Skeletal muscle satellite cell (primary cell): Measurements from ENCODE around the gene GNB5.

ENCODE experiments used
- H3K27me3 ChIP-seq: 2 replicates; pipeline ENCODE4 v1.7.0; 2013; ENCODE audit warnings: low read length; ENCODE audit not compliant: control insufficient read depth, insufficient read depth
- H3K36me3 ChIP-seq: 2 replicates; pipeline ENCODE4 v1.7.0; 2013; ENCODE audit warnings: mild to moderate bottlenecking, control low read depth, low read length; ENCODE audit not compliant: insufficient read depth
- H3K4me1 ChIP-seq: 2 replicates; pipeline ENCODE4 v1.7.0; 2013; ENCODE audit warnings: low read length; ENCODE audit not compliant: control insufficient read depth, insufficient read depth
- H3K4me2 ChIP-seq: 2 replicates; pipeline ENCODE4 v1.7.0; 2013; ENCODE audit warnings: mild to moderate bottlenecking, low read length
- H3K4me3 ChIP-seq: 2 replicates; pipeline ENCODE4 v1.7.0; 2013; ENCODE audit warnings: low read length
- H3K9ac ChIP-seq: 2 replicates; pipeline ENCODE4 v1.7.0; 2013; ENCODE audit warnings: mild to moderate bottlenecking, low read depth, low read length, moderate library complexity
- H3K9me3 ChIP-seq: replicated peaks from 2 replicates; pipeline ENCODE4 v1.7.0; 2013; ENCODE audit warnings: mild to moderate bottlenecking, control low read depth, low read length

The GNB5 gene

GRCh38 chr15:52224211-52224610, 33.0 kb upstream of the GNB5 start:
- no peak overlapping the region for H3K9ac ChIP-seq
- H3K9me3 ChIP-seq = no peaks in the 10 kb centered on the region
- H3K4me3 ChIP-seq = no peak overlapping the region
- no peak overlapping the region for H3K4me2 ChIP-seq
- peaks cover 5% of the 10 kb centered on the region for H3K27me3 ChIP-seq
- no peaks in the 10 kb centered on the region for H3K36me3 ChIP-seq
- H3K4me1 ChIP-seq = no peaks in the 10 kb centered on the region

- no peak overlapping the region for H3K4me3 ChIP-seq
- H3K9ac ChIP-seq = no peak overlapping the region
- H3K4me1 ChIP-seq = no peaks in the 10 kb centered on the region
These were observed 30.5 kb upstream of the GNB5 start for GRCh38 chr15:52221730-52222129.

DNA sequence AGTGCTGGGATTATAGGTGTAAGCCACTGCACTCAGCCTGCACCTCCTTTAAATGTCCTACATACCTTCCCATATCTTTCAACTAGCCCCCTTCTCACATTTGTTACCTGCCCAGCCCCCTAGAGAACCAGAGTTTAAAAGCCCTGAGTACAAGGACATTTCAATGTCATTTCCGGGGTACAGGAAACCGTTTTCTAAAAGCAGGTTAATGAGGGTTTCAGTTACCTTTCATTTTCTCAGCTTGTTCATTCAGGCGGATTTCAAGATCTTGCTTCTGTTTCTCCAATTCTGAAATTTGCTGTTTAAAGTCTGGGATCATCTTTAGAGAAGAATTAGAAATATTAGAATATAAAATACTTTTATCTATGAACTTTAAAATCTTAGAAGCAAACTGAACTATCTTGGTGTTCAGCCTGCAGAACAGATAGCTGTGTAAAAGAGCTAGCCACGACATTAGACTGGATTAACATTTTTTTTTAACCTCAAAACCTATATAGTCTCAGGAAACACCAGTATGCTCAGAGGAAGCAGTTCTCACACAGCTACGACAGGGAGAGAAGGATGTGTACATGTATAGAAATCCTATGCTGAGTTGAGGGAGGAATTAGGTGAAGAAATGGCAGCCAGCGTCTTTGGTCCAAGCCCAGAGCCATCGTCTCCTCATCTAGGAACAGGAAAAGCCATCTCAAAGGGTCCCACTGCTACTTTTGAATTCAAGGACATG, 29.9 kb upstream of the GNB5 start:
- peaks cover 3% of the 10 kb centered on the region for H3K27me3 ChIP-seq
- H3K9ac ChIP-seq = no peak overlapping the region
- H3K9me3 ChIP-seq = no peaks in the 10 kb centered on the region
- H3K36me3 ChIP-seq = no peaks in the 10 kb centered on the region
- H3K4me1 ChIP-seq = no peaks in the 10 kb centered on the region
- no peak overlapping the region for H3K4me2 ChIP-seq
- H3K4me3 ChIP-seq = no peak overlapping the region

More at GRCh38 chr15:52221730-52222129, 30.5 kb upstream of the GNB5 start:
- Histone ChIP-seq H3K4me2 (no peak overlapping the region), H3K9me3 (no peaks in the 10 kb centered on the region), H3K27me3 (peaks cover 5% of the 10 kb centered on the region), H3K36me3 (no peaks in the 10 kb centered on the region)

- H3K9ac ChIP-seq = no peak overlapping the region
- H3K4me3 ChIP-seq = no peak overlapping the region
- no peak overlapping the region for H3K4me2 ChIP-seq
- no peaks in the 10 kb centered on the region for H3K4me1 ChIP-seq
- no peaks in the 10 kb centered on the region for H3K9me3 ChIP-seq
- H3K36me3 ChIP-seq = no peaks in the 10 kb centered on the region
- H3K27me3 ChIP-seq = no peaks in the 10 kb centered on the region
These were observed 29.1 kb upstream of the GNB5 start for GRCh38 chr15:52220251-52220650.

DNA sequence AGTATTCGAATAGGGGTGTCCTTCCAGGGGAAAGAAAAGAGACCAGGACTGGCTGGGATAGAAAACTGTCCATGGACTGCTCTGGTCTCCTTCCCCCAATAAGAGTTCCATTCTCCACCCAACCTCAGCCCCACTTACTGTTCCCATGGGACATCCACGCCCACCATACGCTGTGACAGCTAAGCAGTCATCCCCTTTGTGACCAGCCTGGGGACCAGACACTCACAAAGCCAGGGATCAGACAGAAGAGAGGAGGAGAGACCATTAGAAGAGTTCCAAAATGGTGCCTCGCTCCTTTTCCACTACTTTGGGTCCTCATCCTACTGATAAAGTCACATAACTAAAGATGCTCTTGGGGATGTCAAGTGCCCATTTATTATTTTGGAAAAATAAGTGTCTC, 27.6 kb upstream of the GNB5 start:
- Histone ChIP-seq H3K4me3 (no peak overlapping the region), H3K9me3 (no peaks in the 10 kb centered on the region), H3K9ac (no peak overlapping the region), H3K4me2 (no peak overlapping the region), H3K36me3 (no peaks in the 10 kb centered on the region), H3K4me1 (no peaks in the 10 kb centered on the region), H3K27me3 (no peaks in the 10 kb centered on the region)

DNA sequence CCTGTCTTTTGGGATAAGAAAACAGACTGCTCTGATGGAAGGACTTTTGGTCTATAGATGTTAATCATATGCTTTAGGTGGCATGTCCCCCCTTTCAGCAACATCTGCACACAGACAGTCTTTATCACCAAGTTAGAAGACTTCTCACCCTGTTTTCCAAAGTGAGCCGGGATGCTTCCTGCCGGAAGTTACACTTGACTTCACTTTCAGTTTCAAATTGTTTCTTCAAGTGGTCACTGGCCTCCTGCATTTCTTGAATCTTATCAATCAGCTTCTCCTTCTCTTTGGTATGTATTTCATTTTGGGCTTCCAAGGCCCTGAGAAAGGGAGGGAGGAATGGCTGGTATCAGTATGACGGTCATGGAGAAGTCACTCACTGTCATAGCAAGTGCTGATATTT, 27.2 kb upstream of the GNB5 start:
- H3K27me3 ChIP-seq = no peaks in the 10 kb centered on the region
- H3K4me1 ChIP-seq = no peaks in the 10 kb centered on the region
- no peak overlapping the region for H3K9ac ChIP-seq
- H3K4me2 ChIP-seq = no peak overlapping the region
- H3K9me3 ChIP-seq = no peaks in the 10 kb centered on the region
- no peak overlapping the region for H3K4me3 ChIP-seq
- no peaks in the 10 kb centered on the region for H3K36me3 ChIP-seq

- H3K27me3 ChIP-seq = peaks cover 4% of the 10 kb centered on the region
- H3K4me2 ChIP-seq = no peak overlapping the region
- no peaks in the 10 kb centered on the region for H3K9me3 ChIP-seq
- no peak overlapping the region for H3K9ac ChIP-seq
- H3K36me3 ChIP-seq = no peaks in the 10 kb centered on the region
- H3K4me1 ChIP-seq = no peaks in the 10 kb centered on the region
- no peak overlapping the region for H3K4me3 ChIP-seq
These were observed 26.0 kb upstream of the GNB5 start for GRCh38 chr15:52217186-52217585.

GRCh38 chr15:52214553-52214952, 23.4 kb upstream of the GNB5 start:
- peaks cover 6% of the 10 kb centered on the region for H3K27me3 ChIP-seq
- H3K4me1 ChIP-seq = no peaks in the 10 kb centered on the region
- H3K9me3 ChIP-seq = no peaks in the 10 kb centered on the region
- no peaks in the 10 kb centered on the region for H3K36me3 ChIP-seq
- H3K9ac ChIP-seq = no peak overlapping the region
- no peak overlapping the region for H3K4me2 ChIP-seq
- no peak overlapping the region for H3K4me3 ChIP-seq

DNA sequence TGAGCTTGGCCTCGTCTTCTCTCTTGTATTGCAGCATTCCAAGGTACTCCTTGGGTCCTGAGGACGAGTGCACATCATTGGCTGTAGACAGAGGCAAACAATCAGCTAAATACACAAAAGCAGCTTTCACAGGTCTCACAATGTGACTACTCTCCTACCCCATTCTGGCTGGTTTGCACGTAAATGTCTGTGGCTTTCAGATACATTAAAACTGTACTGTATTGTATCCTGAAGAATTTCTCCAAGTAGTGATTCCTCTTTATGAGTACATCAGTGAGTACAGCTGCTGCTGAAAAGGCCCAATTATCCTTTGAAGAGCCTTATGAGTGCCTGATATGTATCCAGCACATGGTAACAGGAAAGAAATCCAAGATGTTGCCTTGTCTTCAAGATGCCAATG, 22.0 kb upstream of the GNB5 start:
- no peak overlapping the region for H3K9ac ChIP-seq
- no peak overlapping the region for H3K4me2 ChIP-seq
- no peak overlapping the region for H3K4me3 ChIP-seq
- no peaks in the 10 kb centered on the region for H3K4me1 ChIP-seq
- H3K27me3 ChIP-seq = peaks cover 6% of the 10 kb centered on the region
- H3K36me3 ChIP-seq = no peaks in the 10 kb centered on the region
- no peaks in the 10 kb centered on the region for H3K9me3 ChIP-seq

DNA sequence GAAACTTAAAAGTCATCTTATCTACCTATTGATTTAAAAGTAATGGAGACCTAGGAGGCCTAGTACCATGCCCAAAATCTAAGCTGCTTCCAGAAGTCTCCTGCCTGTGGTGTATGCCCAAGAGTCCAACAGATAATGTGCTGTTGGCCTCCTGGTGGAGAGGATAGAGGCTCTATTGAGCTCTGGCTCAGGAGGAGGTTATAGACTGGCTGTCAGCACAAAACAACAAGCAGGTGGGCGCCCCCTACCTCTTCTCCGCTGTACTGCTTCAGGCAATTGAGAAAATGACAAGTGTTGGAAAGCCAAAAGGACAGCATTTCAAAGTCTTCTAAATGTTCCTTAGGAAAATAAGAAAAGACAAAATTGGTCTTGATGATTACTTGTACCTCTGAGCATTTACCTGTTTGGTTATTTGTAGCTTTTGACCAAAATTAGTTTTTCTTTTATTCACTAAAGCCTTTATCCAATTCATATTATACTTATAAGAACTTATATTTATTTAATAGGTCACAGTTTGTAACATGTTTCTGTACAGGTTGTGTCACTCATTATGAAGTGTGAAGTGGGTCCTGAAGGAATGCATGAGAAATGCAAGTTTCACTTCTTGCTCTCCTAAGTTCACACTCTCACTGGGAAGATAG, 17.2 kb upstream of the GNB5 start:
- H3K9ac ChIP-seq = no peak overlapping the region
- H3K4me3 ChIP-seq = no peak overlapping the region
- H3K4me2 ChIP-seq = no peak overlapping the region
- no peaks in the 10 kb centered on the region for H3K36me3 ChIP-seq
- H3K27me3 ChIP-seq = peaks cover 6% of the 10 kb centered on the region
- H3K9me3 ChIP-seq = no peaks in the 10 kb centered on the region
- H3K4me1 ChIP-seq = no peaks in the 10 kb centered on the region

- Histone ChIP-seq H3K27me3 (peaks cover 2% of the 10 kb centered on the region), H3K4me1 (no peaks in the 10 kb centered on the region), H3K9ac (no peak overlapping the region), H3K9me3 (no peaks in the 10 kb centered on the region), H3K36me3 (no peaks in the 10 kb centered on the region), H3K4me3 (no peak overlapping the region), H3K4me2 (no peak overlapping the region)
These were observed 16.0 kb upstream of the GNB5 start for GRCh38 chr15:52207191-52207590.

GRCh38 chr15:52206446-52206845, 15.3 kb upstream of the GNB5 start:
- H3K36me3 ChIP-seq = no peaks in the 10 kb centered on the region
- H3K4me2 ChIP-seq = no peak overlapping the region
- H3K9ac ChIP-seq = no peak overlapping the region
- no peak overlapping the region for H3K4me3 ChIP-seq
- H3K4me1 ChIP-seq = no peaks in the 10 kb centered on the region
- H3K27me3 ChIP-seq = no peaks in the 10 kb centered on the region
- H3K9me3 ChIP-seq = no peaks in the 10 kb centered on the region
